GM18508 (cell line): ENCODE measurements around the gene CCN2.
"Not testable (repeated sequence)": the region's sequence is repeated elsewhere in the genome, so short reads cannot be mapped to it uniquely, and the experiment has no call there.

ENCODE experiments used
- ATAC-seq: cut with Tn5 transposase; IDR thresholded peaks from one replicate; pipeline ENCODE4 v1.9.1; 2021; ENCODE audit warnings: moderate number of reproducible peaks; ENCODE audit not compliant: insufficient read depth, unreplicated experiment

Gene CCN2

GRCh38 chr6:131946992-131947955 is 3.9 kb downstream of the CCN2 start:
- no peak for ATAC-seq

- no peak for ATAC-seq
Measured at GRCh38 chr6:131946404-131946991, 4.7 kb downstream of the CCN2 start.

GRCh38 chr6:131945971-131946370 is 5.2 kb downstream of the CCN2 start:
- no peak for ATAC-seq

- ATAC-seq = no peak
Measured at GRCh38 chr6:131937703-131938631, 13.2 kb downstream of the CCN2 start.

GRCh38 chr6:131937226-131937625 is 13.9 kb downstream of the CCN2 start:
- no peak for ATAC-seq

DNA sequence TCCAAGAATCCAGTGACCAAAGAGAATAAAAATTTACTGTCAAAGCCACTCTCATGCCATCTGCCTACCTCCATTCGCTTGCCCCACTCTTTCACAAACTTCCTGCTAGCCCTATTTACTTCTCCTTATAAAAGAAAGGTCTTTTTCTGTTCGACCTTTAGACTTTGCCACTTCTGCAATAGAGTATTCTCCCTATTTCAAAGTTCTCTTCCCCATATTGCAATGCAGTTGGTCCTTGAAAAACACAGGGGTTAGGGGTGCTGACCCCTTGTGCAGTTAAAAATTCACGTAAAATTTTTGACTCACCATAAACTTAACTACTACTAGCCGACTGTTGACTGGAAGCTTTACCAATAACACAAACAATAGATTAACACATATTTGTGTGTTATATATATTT is 15.0 kb downstream of the CCN2 start:
- ATAC-seq = no peak

DNA sequence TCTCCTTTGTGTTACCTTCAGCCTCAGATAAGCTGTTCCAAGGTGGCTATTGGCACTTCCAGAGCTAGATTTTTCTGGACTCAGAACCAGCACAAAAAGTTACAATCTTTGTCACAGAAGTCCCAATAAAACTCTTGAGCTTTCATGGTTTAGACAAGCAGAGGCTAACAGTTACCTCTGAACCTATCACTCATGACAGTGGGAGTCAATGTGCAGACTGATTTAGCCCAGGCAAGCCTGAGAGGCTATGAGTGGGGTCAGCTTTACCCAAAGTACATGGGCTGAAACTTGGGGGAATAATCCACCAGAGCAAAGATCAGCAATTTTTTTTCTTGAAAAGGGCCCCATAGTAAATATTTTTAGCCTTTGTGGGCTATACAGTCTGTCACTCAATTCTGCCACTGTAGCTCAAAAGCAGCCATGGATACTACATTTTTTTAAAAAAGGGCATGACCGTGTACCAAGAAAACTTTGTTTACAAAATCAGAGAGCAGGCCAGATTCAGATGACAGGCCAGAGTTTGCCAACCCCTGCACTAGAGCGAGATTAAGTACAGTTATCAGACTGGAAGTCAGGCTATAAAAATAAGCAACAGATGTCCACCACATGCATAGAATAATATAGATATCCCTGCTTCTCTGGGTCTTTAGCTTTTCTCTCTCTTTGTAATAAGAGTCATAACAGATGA is 20.0 kb downstream of the CCN2 start:
- ATAC-seq = no peak

DNA sequence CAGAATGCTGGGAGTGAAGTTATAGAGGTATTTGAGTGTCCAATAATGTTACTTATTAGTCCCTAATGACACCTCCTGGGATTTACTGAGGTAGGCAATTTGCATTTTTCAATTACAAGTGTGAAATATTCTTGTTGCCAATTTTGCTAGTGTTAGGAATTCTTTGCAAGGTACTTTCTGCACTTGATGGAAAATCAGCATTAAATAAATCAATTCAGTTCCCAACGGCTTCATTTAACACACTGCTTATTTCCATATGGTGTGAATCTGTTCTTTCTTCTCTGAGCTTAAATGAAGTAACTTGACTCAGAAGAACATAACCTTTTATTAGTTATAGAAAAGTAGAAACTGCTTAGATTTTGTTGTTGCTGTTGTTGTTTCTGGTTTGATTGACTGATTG is 21.2 kb downstream of the CCN2 start:
- no peak for ATAC-seq

GRCh38 chr6:131929264-131929663 is 21.9 kb downstream of the CCN2 start:
- ATAC-seq = no peak

- ATAC-seq = no peak
Measured at GRCh38 chr6:131924881-131925474, 26.2 kb downstream of the CCN2 start.

GRCh38 chr6:131923356-131923755 is 27.8 kb downstream of the CCN2 start:
- no peak for ATAC-seq

- ATAC-seq = no peak
Measured at GRCh38 chr6:131920656-131921055, 30.5 kb downstream of the CCN2 start.

GRCh38 chr6:131918650-131919355 is 32.4 kb downstream of the CCN2 start:
- no peak for ATAC-seq

- no peak for ATAC-seq
Measured at GRCh38 chr6:131917763-131918649, 33.2 kb downstream of the CCN2 start.

- no peak for ATAC-seq
Measured at GRCh38 chr6:131917318-131917717, 33.9 kb downstream of the CCN2 start.

DNA sequence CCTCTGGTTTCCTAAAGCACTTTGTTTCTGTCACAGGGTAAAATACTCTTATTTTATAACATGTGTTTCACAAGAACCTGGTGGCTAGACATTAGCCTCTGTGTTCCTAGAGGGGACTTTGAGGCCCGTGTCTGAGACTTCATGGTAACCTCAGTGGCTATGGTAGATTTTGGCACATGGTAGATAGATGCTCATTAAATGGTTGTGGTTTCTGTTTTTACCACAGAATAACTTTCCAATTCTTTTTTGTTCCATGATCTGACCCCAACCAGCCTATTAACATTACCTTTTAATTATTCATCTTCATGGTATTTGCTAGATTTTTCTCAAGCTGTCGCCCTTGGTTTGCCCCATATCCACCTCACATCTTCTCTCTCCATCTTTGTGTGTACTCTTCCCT is 34.3 kb downstream of the CCN2 start:
- ATAC-seq = no peak

DNA sequence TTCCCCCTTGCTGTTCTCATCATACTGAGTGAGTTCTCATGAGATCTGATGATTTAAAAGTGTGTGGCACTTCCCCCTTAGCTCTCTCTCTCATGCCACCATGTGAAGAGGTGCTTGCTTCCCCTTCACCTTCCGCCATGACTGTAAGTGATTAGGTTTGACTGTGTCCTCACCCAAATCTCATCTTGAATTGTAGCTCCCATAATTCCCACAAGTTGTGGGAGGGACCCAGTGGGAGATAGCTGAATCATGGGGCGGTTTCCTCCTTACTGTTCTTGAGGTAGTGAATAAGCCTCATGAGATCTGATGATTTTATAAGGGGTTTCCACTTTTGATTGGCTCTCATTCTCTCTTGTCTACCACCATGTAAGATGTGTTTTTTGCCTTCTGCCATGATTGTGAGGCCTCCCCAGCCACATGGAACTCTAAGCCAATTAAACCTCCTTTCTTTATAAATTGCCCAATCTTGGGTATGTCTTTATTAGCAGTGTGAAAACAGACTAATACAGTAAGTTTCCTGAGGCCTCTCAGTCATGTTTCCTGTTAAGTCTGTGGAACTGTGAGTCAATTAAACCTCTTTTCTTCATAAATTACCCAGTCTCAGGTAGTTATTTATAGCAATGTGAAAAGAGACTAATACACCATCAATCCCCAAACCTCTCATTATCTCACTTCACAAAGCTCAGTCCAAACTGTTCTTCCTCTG is 34.9 kb downstream of the CCN2 start:
- ATAC-seq = not testable (repeated sequence)
